HG02623 (cell line): ENCODE measurements around the gene MYO10.
"Not testable (repeated sequence)": the region's sequence is repeated elsewhere in the genome, so short reads cannot be mapped to it uniquely, and the experiment has no call there.

Source experiments
- ATAC-seq: cut with Tn5 transposase; IDR thresholded peaks from one replicate; pipeline ENCODE4 v1.9.1; 2021; ENCODE audit warnings: moderate library complexity; ENCODE audit not compliant: unreplicated experiment

MYO10 gene

DNA sequence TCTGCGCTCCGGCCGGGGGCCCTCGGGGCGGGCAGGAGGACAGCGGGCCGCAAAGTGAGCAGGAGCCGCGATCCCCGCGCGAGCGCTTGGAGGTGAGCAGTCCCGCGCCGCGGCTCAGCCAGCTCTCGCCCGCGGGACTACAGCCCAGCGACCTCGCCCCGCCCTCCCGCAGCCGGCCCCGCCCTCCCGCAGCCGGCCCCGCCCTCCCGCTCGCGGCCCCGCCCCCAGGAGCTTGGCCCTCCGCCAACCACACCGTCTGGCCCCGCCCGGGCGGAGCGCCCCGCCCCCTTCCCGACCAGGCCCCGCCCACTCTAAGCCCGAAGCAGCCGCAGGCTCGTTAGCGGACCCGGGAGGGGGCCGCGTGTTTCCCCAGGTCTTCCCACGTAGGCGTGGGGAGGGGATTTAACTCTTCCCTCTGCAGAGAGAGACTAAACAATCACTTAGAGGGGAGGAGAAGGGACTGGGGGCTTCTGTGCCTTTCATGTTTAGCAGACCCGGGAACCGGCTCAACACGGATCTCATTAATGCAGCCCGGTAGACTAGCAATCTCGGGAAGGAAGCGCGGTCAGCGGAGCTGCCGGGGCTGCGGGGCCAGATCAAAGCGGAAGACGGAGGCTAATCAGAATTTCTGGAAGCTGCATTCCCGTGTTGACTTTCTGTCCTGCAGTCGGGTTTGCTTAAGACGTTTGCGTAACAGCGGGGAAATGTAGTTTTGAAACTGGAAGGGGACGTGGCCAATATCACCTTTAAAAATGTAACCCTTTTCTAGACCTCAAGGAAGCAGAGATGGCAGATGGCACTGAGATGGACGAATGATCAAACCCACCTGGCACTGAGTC lies at the start of gene MYO10:
Gene MYO10, minus strand, starts transcription at position 139 of the 839 bp plus-strand sequence. CDS start 480 bp downstream, outside the sequence.
- peak; percentile 46 for ATAC-seq

GRCh38 chr5:16985304-16985703 lies 49.2 kb upstream of the MYO10 start:
- not testable (repeated sequence) for ATAC-seq

DNA sequence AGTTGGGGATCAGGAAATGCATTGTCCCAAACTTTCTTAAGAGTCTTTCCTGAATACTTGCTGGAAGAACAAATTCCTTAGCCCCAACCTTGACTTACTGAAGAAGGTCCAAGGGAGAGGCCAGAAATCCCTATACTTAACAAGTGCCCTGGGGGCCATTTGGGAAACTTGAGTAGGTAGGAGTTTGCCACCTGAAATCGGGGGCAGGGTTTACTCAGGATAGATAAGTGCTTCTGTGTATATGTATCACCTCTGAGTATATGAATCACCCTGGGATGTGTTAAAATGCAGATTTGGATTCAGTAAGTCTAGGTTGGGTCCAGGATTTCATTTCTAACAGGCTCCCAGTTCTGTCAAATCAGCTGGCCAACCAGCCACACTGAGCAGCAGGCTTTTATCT lies 47.9 kb upstream of the MYO10 start:
- ATAC-seq, result no peak

- ATAC-seq, result no peak
Observed at GRCh38 chr5:16983022-16983639, 47.0 kb upstream of the MYO10 start.

GRCh38 chr5:16981700-16982099 lies 45.6 kb upstream of the MYO10 start:
- no peak for ATAC-seq

- no peak for ATAC-seq
Observed at GRCh38 chr5:16980983-16981382, 44.9 kb upstream of the MYO10 start.

DNA sequence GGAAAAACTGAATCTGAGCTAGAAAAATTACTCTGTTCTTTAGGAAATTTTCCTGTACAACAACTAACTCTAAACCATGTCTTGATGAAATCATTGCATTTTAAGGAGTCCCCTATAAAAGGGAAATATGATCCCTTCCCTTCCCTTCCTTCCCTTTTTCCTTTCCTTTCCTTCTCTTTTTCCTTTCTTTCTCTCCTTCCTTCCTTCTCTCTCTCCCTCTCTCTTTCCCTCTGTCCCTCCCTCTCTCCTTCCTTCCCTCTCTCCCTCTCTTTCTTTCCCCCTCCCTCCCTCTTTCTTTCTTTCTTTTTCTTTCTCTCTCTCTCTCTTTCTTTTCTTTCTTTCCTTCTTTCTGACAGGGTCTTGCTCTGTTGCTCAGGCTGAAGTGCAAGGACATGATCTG lies 42.2 kb upstream of the MYO10 start:
- ATAC-seq, result no peak

DNA sequence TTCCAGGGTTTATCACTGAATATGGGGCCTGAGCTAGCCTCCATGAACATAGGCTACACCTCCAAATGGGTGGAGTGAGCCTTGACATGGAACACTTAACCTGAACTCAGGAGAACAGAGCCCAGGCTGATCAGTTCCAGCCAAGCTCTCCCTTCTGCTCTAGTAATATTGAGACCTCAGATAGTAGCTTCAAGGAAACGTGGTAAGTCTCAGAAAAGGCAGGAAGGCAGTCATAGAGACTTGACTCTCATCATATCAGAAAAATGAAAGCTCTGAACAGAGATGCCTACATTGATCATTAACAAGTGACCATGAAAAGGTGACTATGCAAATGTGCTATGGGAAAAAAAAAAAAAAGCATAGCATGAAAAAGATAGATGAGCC lies 40.5 kb upstream of the MYO10 start:
- peak; percentile 77 for ATAC-seq

GRCh38 chr5:16975950-16976624 lies 40.0 kb upstream of the MYO10 start:
- peak; percentile 72 for ATAC-seq

DNA sequence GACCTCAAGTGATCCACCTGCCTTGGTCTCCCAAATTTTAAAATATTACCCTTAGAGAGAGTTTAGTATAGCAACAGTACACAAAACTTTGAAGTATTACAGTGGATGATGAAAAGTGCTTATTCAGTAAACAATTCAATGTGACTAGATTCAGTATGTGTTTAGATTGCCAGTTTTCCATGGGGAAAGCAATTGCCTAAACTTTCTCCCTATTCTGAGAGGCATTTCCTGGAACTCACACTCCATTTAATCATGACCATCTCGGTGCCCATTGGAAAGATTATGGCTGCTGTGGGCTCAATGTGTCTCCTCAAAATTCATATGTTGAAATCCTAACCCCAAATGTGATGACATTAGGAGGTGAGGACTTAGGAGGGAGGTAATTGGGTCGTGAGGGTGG lies 38.9 kb upstream of the MYO10 start:
- ATAC-seq, result no peak

- no peak for ATAC-seq
Observed at GRCh38 chr5:16970826-16971225, 34.7 kb upstream of the MYO10 start.

DNA sequence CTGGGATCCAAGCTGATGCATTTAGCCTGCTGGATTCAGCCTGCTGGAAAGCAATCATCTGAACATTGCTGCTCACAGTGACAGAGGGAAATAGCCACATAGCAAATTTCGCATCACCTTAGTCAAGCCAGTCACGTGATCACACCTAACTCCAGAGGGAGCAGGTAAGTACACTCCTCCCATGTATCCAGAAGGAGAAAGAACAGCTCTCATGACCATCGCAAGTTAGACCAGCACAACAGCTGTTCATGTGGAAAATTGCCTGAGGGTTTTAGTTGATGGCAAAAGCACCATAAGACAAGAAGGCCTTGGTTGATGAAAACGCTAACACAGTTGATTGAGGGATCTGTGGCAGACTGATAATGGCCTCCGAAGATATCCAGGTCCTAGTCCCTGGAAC lies 34.2 kb upstream of the MYO10 start:
- no peak for ATAC-seq

DNA sequence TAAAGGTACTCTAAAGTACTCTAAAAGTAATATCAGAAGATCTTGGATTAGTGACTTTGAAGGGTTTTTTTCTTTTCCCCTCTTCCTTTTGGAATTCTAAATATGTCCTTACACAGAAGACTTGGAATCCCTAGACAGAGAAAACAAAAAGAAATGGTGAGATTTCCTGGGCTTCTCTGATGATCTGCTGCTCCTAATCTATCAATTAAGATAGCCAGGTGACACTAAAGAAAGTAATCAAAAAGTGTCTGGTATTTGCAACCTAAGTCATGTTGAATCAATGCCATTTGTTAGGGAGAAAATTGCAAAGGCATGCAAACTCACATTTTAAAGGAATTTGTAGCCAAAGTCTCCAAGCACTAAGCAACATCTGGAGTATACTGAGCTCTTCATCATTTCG lies 29.5 kb upstream of the MYO10 start:
- ATAC-seq, result no peak

DNA sequence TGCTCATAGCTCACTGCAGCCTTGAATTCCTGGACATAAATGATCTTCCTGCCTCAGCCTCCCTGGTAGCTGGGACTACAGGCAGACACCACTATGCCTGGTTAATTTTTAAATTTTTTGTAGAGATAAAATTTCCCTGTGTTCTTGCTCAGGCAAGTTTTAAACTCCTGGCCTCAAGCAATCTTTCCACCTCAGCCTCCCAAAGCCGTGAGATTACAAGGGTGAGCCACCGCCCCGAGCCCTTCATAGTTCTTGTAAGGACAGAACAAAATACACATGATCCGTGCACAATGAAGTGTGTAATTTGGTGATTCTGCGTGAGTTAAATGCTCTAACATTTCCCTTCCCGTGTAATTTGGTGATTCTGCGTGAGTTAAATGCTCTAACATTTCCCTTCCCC lies 27.7 kb upstream of the MYO10 start:
- ATAC-seq, result no peak

DNA sequence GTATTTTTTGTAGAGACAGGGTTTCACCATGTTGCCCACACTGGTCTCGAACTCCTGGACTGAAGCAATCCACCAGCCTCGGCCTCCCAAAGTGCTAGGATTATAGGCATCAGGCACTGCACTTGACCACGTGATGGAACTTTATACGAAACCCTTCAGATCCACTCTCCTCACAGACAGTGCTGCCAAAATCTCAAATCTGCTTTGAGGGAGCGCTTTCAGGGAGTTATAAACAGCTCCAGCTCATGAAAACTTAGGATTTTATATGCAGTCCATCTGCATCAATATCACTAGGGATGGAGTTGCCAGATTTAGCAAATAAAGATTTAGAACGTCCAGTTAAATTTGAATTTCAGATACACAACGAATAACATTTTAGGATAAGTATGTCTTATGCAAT lies 25.0 kb upstream of the MYO10 start:
- ATAC-seq, result no peak

DNA sequence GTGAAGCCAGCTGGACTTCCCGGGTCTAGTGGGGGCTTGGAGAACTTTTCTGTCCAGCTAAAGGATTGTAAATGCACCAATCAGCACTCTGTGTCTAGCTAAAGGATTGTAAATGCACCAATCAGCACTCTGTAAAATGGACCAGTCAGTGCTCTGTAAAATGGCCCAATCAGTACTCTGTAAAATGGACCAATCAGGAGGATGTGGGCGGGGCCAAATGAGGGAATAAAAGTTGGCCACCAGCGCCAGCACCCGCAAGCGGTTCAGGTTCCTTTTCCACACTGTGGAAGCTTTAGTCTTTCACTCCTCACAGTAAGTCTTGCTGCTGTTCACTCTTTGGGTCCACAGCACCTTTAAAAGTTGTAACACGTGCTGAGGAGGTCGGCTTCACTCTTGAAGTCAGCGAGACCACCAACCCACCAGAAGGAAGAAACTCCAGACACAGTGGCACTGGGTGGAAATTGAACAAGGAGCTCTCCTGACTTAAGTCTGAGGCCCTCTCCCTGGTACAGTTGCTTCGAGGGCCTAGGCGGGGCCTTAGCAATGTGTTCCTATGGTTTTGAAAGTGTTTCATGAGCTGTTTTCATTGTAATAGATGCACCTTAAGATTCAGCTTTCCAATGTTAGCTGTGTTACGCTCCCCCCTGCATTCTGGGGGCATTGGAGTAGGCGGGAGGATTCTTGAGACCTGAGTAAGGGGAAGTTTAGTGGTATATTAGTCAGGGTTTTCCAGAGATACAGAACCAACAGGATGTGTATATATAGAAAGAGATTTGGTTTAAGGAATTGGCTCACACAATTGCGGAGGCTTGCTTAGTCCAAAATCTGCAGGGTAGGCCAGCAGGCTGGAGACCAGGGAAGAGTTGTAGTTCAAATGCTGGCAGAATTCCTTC lies 21.5 kb upstream of the MYO10 start:
- no peak for ATAC-seq

GRCh38 chr5:16953729-16954128 lies 17.6 kb upstream of the MYO10 start:
- ATAC-seq, result no peak

DNA sequence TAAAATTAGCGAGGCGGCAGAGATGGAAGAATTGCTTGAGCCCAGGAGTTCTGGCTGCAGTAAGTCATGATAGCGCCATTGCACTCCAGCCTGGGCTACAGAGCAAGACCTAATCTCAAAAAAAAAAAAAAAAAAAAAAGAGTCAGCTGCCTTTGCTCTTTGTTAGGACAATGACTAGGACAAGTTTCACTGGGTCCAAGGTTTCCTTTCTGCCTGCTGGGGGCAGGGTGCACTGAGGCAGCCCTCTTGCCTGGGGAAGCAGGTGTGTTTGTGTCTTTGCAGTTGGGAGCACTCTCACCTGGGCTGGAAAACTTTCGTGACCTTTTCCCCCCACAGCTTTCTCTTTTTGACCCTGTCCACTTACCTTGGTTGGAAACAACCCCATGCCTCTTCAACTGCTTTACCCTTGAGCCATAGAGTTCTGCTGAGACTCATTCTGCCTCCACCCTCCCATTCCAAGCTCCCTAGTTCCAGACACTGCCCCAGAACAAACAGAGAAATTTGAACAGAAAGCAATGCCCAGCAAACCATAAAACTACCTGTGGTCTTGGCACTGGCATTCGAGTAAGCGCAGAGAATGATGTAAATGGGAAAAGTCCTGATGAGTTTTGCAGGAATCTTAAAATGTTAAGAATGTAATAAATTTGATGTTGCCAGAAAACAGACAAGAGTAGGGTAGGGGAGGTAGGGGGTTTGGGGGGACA lies 17.0 kb upstream of the MYO10 start:
- no peak for ATAC-seq

GRCh38 chr5:16946725-16947124 lies 10.6 kb upstream of the MYO10 start:
- ATAC-seq, result no peak

DNA sequence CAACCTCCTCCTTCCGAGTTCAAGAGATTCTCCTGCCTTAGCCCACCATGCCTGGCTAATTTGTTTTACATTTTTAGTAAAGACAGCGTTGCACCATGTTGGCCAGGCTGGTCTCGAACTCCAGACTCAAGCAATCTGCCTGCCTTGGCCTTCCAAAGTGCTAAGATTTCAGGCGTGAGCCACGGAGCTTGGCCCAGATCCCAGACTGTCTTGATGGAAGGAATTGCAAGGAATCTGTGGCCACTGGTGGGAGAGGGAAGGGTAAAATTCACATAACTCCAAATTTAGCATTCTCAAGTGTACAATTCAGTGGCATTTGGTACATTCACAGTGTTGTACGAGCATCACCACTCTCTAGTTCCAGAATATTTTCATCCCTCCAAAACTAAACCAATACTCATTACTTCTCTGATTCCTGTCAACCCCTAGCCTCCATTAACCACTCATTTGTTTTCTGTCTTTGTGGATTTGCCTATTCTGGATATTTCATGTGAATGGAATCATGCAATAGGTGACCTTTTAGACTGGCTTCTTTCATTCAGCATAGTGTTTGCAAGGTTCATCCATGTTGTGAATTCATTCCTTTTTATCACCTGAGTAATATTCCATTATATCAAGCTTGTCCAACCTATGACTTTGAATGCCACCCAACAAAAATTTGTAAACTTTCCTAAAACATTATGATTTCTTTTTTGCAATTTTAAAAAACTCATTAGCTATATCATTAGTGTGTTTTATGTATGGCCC lies 8.9 kb upstream of the MYO10 start:
- ATAC-seq, result no peak
